GM12878 (cell line): ENCODE data around the gene PPRC1.
A peak's percentile ranks its signal among the peaks of the same experiment; 100 is the strongest.

Experiments used
- ATF2 ChIP-seq: IDR thresholded peaks from 2 replicates; pipeline ENCODE4 v1.6.1; 2012; ENCODE audit warnings: low read length, inconsistent platforms
- CHD4 ChIP-seq: fragments of 200-600 bp; sonication (generic); IDR thresholded peaks from 2 replicates; pipeline ENCODE4 v1.6.1; 2016; ENCODE audit warnings: mild to moderate bottlenecking
- CTCF ChIP-seq, 3 experiments: IDR thresholded peaks in 2 of 3; conservative IDR thresholded peaks in 1 of 3; 2 replicates each; pipeline ENCODE4 v1.5.1; 2011; ENCODE audit warnings: low read depth in 3 of 3, low read length in 3 of 3, mild to moderate bottlenecking in 3 of 3, control low read depth in 2 of 3, moderate library complexity in 2 of 3, inconsistent platforms in 1 of 3, mixed read lengths in 1 of 3; ENCODE audit not compliant: control insufficient read depth in 2 of 3, insufficient read depth in 1 of 3; ENCODE audit errors: extremely low read depth in 1 of 3
- EP300 ChIP-seq, 2 experiments: fragments of 150-350 bp in 1 of 2; IDR thresholded peaks; 2 replicates each; pipeline ENCODE4 v1.6.1; 2011 to 2012; ENCODE audit warnings: low read depth in 2 of 2, low read length in 2 of 2, borderline replicate concordance in 1 of 2, improper control_type of control experiment in 1 of 2, inconsistent platforms in 1 of 2; ENCODE audit not compliant: control insufficient read depth in 1 of 2
- NR2C2 ChIP-seq: IDR thresholded peaks from 2 replicates; pipeline ENCODE4 v1.6.1; 2011; ENCODE audit warnings: borderline replicate concordance, low read depth; ENCODE audit not compliant: control insufficient read depth, insufficient read length
- NRF1 ChIP-seq: conservative IDR thresholded peaks from 2 replicates; pipeline ENCODE4 v1.6.1; 2011; ENCODE audit warnings: mild to moderate bottlenecking, low read depth, low read length, improper control_type of control experiment
- POLR2A ChIP-seq: IDR thresholded peaks from 2 replicates; pipeline ENCODE4 v1.6.1; 2011; ENCODE audit warnings: low read depth, mild to moderate bottlenecking, low read length
- REST ChIP-seq: IDR thresholded peaks from 2 replicates; pipeline ENCODE4 v1.6.1; 2012; ENCODE audit warnings: mild to moderate bottlenecking, low read depth, low read length
- RFX5 ChIP-seq: IDR thresholded peaks from 2 replicates; pipeline ENCODE4 v1.6.1; 2011; ENCODE audit warnings: low read depth, low read length, improper control_type of control experiment
- SIN3A ChIP-seq: IDR thresholded peaks from 2 replicates; pipeline ENCODE4 v1.6.1; 2012; ENCODE audit warnings: low read depth, low read length, improper control_type of control experiment
- TF ChIP-seq, protein P1 (sequence below): IDR thresholded peaks from 2 replicates; pipeline ENCODE4 v1.6.1; 2012; ENCODE audit warnings: low read depth, low read length, improper control_type of control experiment

GRCh38 chr10:102114861-102115618, 17.8 kb upstream of the PPRC1 start:
- TF ChIP-seq CTCF (IDR thresholded peaks at IDR 0.05 in 2 of 3, conservative IDR thresholded peaks at IDR 0.05 in 1 of 3; ENCODE audit: control insufficient read depth in 2 of 3, extremely low read depth in 1 of 3, insufficient read depth in 1 of 3, low read depth in 3 of 3, low read length in 3 of 3) (no peak), POLR2A (peak; percentile 92), NRF1 (no peak), REST (no peak), ATF2 (no peak), EP300 (IDR thresholded peaks at IDR 0.05; ENCODE audit: borderline replicate concordance in 1 of 2, control insufficient read depth in 1 of 2, low read depth in 2 of 2, low read length in 2 of 2) (no peak), RFX5 (no peak), SIN3A (no peak; the same call in 1 of the 2 replicates), CHD4 (no peak), NR2C2 (no peak)
- TF ChIP-seq, protein P1, sequence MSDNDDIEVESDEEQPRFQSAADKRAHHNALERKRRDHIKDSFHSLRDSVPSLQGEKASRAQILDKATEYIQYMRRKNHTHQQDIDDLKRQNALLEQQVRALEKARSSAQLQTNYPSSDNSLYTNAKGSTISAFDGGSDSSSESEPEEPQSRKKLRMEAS = no peak
